DMS53 (cell line): ENCODE data around the gene MRPS22.
A peak's percentile ranks its signal among the peaks of the same experiment; 100 is the strongest.

Experiments
- DNase-seq: peaks from one replicate; lab custom pipeline; 2025; lab: John Stamatoyannopoulos, UW

MRPS22 gene

GRCh38 chr3:139343895-139344856, at the start of gene MRPS22:
TSS of gene MRPS22 (plus strand) at chr3:139344020. CDS start at chr3:139344027, 7 bp downstream.
- peak; percentile 88 for DNase-seq

- DNase-seq, result no peak
These were observed 48.8 kb upstream of the MRPS22 start for GRCh38 chr3:139295040-139295439.

- DNase-seq, result no peak
These were observed 47.6 kb upstream of the MRPS22 start for GRCh38 chr3:139296141-139296718.

GRCh38 chr3:139297588-139298311, 46.1 kb upstream of the MRPS22 start:
- DNase-seq, result no peak

- peak; percentile 4 for DNase-seq
These were observed 44.3 kb upstream of the MRPS22 start for GRCh38 chr3:139299261-139300132.

- DNase-seq, result no peak
These were observed 43.4 kb upstream of the MRPS22 start for GRCh38 chr3:139300416-139300815.

- DNase-seq, result no peak
These were observed 42.6 kb upstream of the MRPS22 start for GRCh38 chr3:139301183-139301582.

GRCh38 chr3:139301654-139302053, 42.2 kb upstream of the MRPS22 start:
- DNase-seq, result no peak

- DNase-seq, result peak; percentile 28
These were observed 41.6 kb upstream of the MRPS22 start for GRCh38 chr3:139302084-139302800.

GRCh38 chr3:139302801-139303113, 41.1 kb upstream of the MRPS22 start:
- no peak for DNase-seq

GRCh38 chr3:139303216-139303615, 40.6 kb upstream of the MRPS22 start:
- DNase-seq, result no peak

GRCh38 chr3:139304383-139304782, 39.4 kb upstream of the MRPS22 start:
- DNase-seq, result no peak

- no peak for DNase-seq
These were observed 37.7 kb upstream of the MRPS22 start for GRCh38 chr3:139306078-139306477.

GRCh38 chr3:139307072-139307491, 36.7 kb upstream of the MRPS22 start:
- DNase-seq, result no peak

- no peak for DNase-seq
These were observed 35.9 kb upstream of the MRPS22 start for GRCh38 chr3:139307601-139308555.

- no peak for DNase-seq
These were observed 35.3 kb upstream of the MRPS22 start for GRCh38 chr3:139308560-139308959.

GRCh38 chr3:139309061-139309591, 34.7 kb upstream of the MRPS22 start:
- no peak for DNase-seq

- DNase-seq, result no peak
These were observed 33.9 kb upstream of the MRPS22 start for GRCh38 chr3:139309880-139310279.

GRCh38 chr3:139310474-139310933, 33.3 kb upstream of the MRPS22 start:
- DNase-seq, result no peak

GRCh38 chr3:139311557-139311956, 32.3 kb upstream of the MRPS22 start:
- DNase-seq, result no peak
